Bronchial epithelial cell (primary cell): ENCODE data around the gene NAGPA. TPM values are rescaled to one million over a fixed set of nuclear protein-coding genes. Genes with fewer than 3 reads are reported as not detected.

Experiments
- DNase-seq: peaks from one replicate; pipeline ENCODE4 v3.0.0-alpha.2; 2010; ENCODE audit warnings: low read depth
- FAIRE-seq: peaks from 2 replicates; lab custom pipeline; 2011; peaks lifted over from hg19 to GRCh38; lab: Jason Lieb, UNC
- H3K27me3 ChIP-seq: 2 replicates; pipeline ENCODE4 v1.5.1; 2011; ENCODE audit warnings: low read length; ENCODE audit not compliant: control insufficient read depth, insufficient read depth
- H3K36me3 ChIP-seq: 2 replicates; pipeline ENCODE4 v1.5.1; 2011; ENCODE audit warnings: low read length; ENCODE audit not compliant: control insufficient read depth, insufficient read depth
- H3K4me3 ChIP-seq: 2 replicates; pipeline ENCODE4 v1.5.1; 2011; ENCODE audit warnings: mild to moderate bottlenecking, low read depth, low read length, control low read depth
- total RNA-seq: library from RNA; depleted of rRNA; stranded (reverse); fragments of >200 nt; gene quantifications from 2 replicates; pipeline ENCODE4 v1.2.1, GENCODE V29; 2014
- TF ChIP-seq, protein P1 (sequence below): IDR thresholded peaks from 2 replicates; pipeline ENCODE4 v1.5.1; 2011; ENCODE audit warnings: mild to moderate bottlenecking, moderate library complexity, low read length, control low read depth, inconsistent platforms; ENCODE audit not compliant: insufficient read depth, severe bottlenecking

Gene NAGPA
- total RNA-seq, 1 donor from 2014 or later = 9.7 TPM

DNA sequence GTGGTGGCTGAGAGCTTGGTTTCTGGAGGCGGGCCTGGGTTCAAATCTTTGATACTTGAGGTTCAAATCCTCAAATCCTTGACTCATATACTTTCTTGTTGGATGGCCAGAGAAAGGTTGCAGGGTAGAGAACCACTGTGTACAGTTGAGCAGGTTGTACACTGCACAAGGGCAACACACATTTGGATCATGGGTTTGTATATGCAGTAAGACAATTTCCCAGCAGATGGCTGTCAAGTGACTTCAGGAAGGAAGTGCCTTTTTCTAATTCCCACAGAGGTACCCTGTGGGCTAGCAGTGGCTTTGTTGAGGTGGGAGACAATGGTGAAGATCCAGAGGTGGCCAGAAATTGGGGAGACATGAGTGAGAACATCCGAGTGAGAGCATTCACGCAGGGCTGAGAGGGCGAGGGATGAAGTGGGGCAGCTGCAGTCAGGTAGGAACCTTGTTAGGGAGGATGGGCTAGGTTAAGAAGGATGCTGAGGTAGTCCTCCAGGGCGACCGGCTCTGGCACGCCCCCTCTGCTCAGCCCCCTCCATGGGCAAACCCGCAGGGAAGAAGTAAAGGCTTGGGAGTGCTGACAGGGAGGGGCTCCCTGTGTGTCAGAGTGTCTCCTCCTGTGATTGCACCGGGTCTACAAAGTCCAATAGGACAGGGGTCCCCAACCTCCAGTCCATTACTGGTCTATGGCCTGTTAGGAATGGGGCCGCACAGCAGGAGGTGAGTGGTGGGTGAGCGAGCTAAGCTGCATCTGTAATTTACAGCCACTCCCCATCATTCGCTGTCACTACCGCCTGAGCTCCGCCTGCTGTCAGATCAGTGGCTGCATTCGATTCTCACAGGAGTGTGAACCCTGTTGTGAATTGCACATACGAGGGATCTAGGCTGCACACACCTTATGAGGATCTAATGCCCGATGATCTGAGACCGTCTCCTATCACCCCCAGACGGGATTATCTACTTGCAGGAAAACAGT lies 29.3 kb upstream of the NAGPA start:
- FAIRE-seq = no peak
- H3K27me3 ChIP-seq = peaks cover 9% of the 10 kb centered on the region
- TF ChIP-seq, protein P1, sequence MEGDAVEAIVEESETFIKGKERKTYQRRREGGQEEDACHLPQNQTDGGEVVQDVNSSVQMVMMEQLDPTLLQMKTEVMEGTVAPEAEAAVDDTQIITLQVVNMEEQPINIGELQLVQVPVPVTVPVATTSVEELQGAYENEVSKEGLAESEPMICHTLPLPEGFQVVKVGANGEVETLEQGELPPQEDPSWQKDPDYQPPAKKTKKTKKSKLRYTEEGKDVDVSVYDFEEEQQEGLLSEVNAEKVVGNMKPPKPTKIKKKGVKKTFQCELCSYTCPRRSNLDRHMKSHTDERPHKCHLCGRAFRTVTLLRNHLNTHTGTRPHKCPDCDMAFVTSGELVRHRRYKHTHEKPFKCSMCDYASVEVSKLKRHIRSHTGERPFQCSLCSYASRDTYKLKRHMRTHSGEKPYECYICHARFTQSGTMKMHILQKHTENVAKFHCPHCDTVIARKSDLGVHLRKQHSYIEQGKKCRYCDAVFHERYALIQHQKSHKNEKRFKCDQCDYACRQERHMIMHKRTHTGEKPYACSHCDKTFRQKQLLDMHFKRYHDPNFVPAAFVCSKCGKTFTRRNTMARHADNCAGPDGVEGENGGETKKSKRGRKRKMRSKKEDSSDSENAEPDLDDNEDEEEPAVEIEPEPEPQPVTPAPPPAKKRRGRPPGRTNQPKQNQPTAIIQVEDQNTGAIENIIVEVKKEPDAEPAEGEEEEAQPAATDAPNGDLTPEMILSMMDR = no peak
- DNase-seq = no peak
- H3K4me3 ChIP-seq = no peak overlapping the region
- H3K36me3 ChIP-seq = no peaks in the 10 kb centered on the region

DNA sequence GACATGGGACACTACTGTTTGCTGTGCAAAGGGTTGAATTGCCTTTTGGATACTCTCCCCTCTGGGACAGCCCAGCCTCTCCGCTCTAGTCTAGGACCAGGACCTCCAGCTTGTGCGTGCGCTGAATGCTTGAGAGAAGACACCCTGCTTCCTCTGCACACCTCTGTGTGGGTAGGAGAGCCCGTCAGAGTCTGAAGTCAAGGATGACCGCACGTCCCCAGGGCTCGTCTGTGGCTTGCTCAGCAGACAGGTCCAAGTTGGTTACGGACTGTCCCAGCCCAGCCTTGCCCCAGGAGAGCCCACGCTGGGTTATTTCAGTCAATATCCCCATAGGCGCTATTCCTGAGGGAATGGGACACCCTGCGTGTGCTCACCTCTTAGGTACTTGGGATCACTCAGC lies 28.3 kb upstream of the NAGPA start:
- TF ChIP-seq, protein P1 = no peak
- Histone ChIP-seq H3K27me3 (peaks cover 9% of the 10 kb centered on the region), H3K4me3 (no peak overlapping the region), H3K36me3 (no peaks in the 10 kb centered on the region)
- FAIRE-seq (no peak), DNase-seq (no peak)

DNA sequence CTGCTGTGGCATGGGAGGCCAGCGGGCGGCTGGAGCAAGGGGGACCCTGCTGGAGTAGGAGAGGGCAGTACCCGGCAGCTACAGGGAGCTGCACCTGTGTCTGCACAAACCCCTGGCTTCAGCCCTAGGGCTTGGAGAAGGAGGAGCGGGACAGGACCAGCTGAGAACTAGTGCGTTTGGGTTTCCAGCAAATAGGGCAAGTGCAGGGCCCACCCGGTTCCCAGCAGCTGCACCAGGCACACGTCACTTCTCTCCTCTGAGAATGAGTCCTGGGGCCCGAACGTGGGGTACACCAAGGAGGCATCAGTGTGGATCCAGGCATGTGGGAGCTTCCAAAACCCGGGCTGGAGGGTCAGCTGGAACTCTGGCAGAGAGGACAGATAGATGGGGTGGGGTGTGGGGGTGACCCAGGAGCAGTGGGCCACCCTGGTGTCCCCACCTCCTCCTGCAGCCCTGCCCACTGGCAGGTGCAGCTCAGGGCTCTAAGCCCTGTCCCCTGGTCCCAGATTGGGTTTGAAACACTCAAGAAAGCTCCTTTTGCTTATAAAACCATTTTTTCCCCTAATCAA lies 26.4 kb upstream of the NAGPA start:
- FAIRE-seq = no peak
- TF ChIP-seq, protein P1 = no peak
- H3K36me3 ChIP-seq = no peaks in the 10 kb centered on the region

DNA sequence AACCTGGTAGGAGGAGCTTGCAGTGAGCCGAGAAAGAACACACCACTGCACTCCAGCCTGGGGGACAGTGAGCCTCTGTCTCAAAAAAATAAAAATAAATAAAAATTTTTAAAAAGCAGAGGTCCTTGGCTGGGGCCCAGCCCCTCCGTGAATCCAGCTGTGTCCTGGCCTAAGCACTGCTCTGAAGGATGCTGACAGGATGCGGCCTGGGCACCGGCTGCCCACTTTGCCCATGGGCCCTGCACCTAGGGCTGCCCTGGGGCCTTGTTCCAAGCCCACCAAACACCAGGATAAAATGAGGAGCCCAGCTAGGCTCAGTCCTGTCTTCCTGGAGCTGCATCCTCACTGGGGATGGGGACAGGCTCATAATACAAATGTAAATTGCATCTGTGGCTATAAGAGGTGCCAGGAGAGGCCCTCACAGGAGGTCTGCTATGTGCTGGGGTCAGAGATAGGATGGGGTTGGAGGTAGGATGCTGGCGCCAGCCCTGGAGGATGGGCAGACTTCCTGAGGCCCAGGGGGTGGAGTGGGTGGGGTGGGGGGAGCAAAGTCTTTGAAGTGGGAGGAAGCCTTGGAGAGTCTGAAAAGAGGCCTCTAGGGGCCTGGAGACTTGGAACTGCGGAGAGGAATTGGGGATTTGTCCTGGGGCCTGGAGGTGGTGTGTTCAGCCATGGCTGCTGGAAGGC lies 25.8 kb upstream of the NAGPA start:
- Histone ChIP-seq H3K27me3 (peaks cover 3% of the 10 kb centered on the region), H3K4me3 (no peak overlapping the region), H3K36me3 (no peaks in the 10 kb centered on the region)
- TF ChIP-seq, protein P1 = no peak
- FAIRE-seq = no peak
- no peak for DNase-seq

More for the DNA sequence above, 26.4 kb upstream of the NAGPA start:
- peaks cover 7% of the 10 kb centered on the region for H3K27me3 ChIP-seq
- no peak for DNase-seq
- no peak overlapping the region for H3K4me3 ChIP-seq

DNA sequence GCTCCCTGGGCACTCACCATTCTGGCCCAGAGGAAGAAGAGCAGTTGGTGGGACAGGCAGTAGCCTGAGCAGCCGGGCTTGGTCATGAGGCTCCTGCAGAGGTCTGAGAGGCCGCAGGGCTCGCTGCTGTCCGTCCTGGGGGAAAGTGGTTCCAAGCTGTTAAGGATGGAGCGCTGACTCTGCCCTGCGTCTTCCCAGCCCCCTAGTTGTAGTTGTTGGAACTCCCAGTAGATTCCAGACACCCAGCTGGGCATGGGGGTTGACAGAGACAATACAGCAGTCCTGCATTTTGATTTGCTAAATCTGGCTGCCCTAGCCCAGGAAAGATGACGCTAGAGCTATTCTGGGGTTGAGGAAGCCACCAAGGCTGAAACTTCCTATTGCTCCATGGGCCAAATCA lies 24.7 kb upstream of the NAGPA start:
- Histone ChIP-seq H3K4me3 (no peak overlapping the region), H3K36me3 (no peaks in the 10 kb centered on the region), H3K27me3 (no peaks in the 10 kb centered on the region)
- TF ChIP-seq, protein P1 = no peak
- DNase-seq (no peak), FAIRE-seq (no peak)
